WTC11 (cell line): ENCODE data around the gene LDLRAD2. TPM values are rescaled to one million over a fixed set of nuclear protein-coding genes. Genes with fewer than 3 reads are reported as not detected.

ENCODE experiments used
- ATAC-seq: fragments of 200-7000 bp; cut with Tn5 transposase; 2 replicates; pipeline ENCODE4 v1.10.0; 2021; ENCODE audit warnings: mild to moderate bottlenecking, moderate library complexity
- CTCF ChIA-PET: fragments of 300-600 bp; sonication (Branson Sonifier 250); formaldehyde crosslinking; loops from one replicate; lab custom pipeline; 2021; ENCODE audit warnings: antibody characterized with exemption; lab: Charles Lee
- POLR2A ChIA-PET: fragments of 350-600 bp; sonication (Branson Sonifier 250); formaldehyde crosslinking; loops from one replicate; lab custom pipeline; 2021; ENCODE audit warnings: antibody characterized with exemption; lab: Charles Lee
- DNase-seq: peaks from one replicate; pipeline ENCODE4 v3.0.0; 2021; ENCODE audit warnings: low spot score
- H3K27ac Mint-ChIP-seq: 2 replicates; pipeline ENCODE4 v1.8.0; 2021; ENCODE audit warnings: mixed read lengths
- H3K27me3 Mint-ChIP-seq: 2 replicates; pipeline ENCODE4 v1.8.0; 2021; ENCODE audit warnings: low read depth, mild to moderate bottlenecking, moderate library complexity, mixed read lengths
- H3K36me3 Mint-ChIP-seq: 2 replicates; pipeline ENCODE4 v1.8.0; 2021; ENCODE audit warnings: mixed read lengths
- H3K4me1 Mint-ChIP-seq: 2 replicates; pipeline ENCODE4 v1.8.0; 2022; ENCODE audit warnings: mixed read lengths
- H3K4me3 Mint-ChIP-seq: 2 replicates; pipeline ENCODE4 v1.8.0; 2021; ENCODE audit warnings: mild to moderate bottlenecking, moderate library complexity, mixed read lengths
- H3K9me3 Mint-ChIP-seq: 2 replicates; pipeline ENCODE4 v1.8.0; 2021; ENCODE audit warnings: mixed read lengths
- CDX4 ChIP-seq: fragments of 250-450 bp; sonication (Bioruptor Pico); IDR thresholded peaks from 2 replicates; pipeline ENCODE4 v1.9.0; 2021; ENCODE audit warnings: moderate library complexity, mild to moderate bottlenecking, inconsistent platforms, borderline replicate concordance
- CREB1 ChIP-seq: sonication (generic); formaldehyde crosslinking; IDR thresholded peaks from 2 replicates; pipeline ENCODE4 v1.8.0; 2023; ENCODE audit warnings: mild to moderate bottlenecking, missing genetic modification reagents
- ELF4 ChIP-seq: sonication (generic); formaldehyde crosslinking; IDR thresholded peaks from 2 replicates; pipeline ENCODE4 v1.8.1; 2022; ENCODE audit warnings: low read depth, mild to moderate bottlenecking, moderate library complexity, missing genetic modification reagents
- EMX1 ChIP-seq: fragments of 250-450 bp; sonication (Bioruptor Pico); IDR thresholded peaks from 2 replicates; pipeline ENCODE4 v1.8.0; 2021; ENCODE audit warnings: mild to moderate bottlenecking
- ETV6 ChIP-seq: sonication (generic); formaldehyde crosslinking; IDR thresholded peaks from 2 replicates; pipeline ENCODE4 v1.8.1; 2022; ENCODE audit warnings: mild to moderate bottlenecking, missing genetic modification reagents
- HMGA2 ChIP-seq: fragments of 250-450 bp; sonication (Bioruptor Pico); IDR thresholded peaks from 2 replicates; pipeline ENCODE4 v1.4.0; 2021; ENCODE audit warnings: mild to moderate bottlenecking, moderate library complexity
- IRF1 ChIP-seq: sonication (generic); formaldehyde crosslinking; IDR thresholded peaks from 2 replicates; pipeline ENCODE4 v1.8.0; 2023; ENCODE audit warnings: missing genetic modification reagents
- KAT7 ChIP-seq: sonication (generic); formaldehyde crosslinking; IDR thresholded peaks from 2 replicates; pipeline ENCODE4 v1.8.1; 2023; ENCODE audit warnings: missing genetic modification reagents, mild to moderate bottlenecking, borderline replicate concordance
- MAX ChIP-seq: sonication (generic); formaldehyde crosslinking; IDR thresholded peaks from 2 replicates; pipeline ENCODE4 v1.8.0; 2022; ENCODE audit warnings: mild to moderate bottlenecking, missing genetic modification reagents
- MYBL2 ChIP-seq: sonication (generic); formaldehyde crosslinking; IDR thresholded peaks from 2 replicates; pipeline ENCODE4 v1.8.1; 2023; ENCODE audit warnings: mild to moderate bottlenecking, moderate library complexity, missing genetic modification reagents
- NFYB ChIP-seq: sonication (generic); formaldehyde crosslinking; conservative IDR thresholded peaks from 2 replicates; pipeline ENCODE4 v1.8.0; 2022; ENCODE audit warnings: low read depth, missing genetic modification reagents
- NR3C1 ChIP-seq: sonication (generic); formaldehyde crosslinking; conservative IDR thresholded peaks from 2 replicates; pipeline ENCODE4 v1.8.1; 2023; ENCODE audit warnings: low read depth, mild to moderate bottlenecking, missing genetic modification reagents
- PRDM15 ChIP-seq: sonication (generic); formaldehyde crosslinking; IDR thresholded peaks from 2 replicates; pipeline ENCODE4 v1.8.0; 2022; ENCODE audit warnings: missing genetic modification reagents
- RELA ChIP-seq: sonication (generic); formaldehyde crosslinking; IDR thresholded peaks from 2 replicates; pipeline ENCODE4 v1.8.1; 2022; ENCODE audit warnings: missing genetic modification reagents, mild to moderate bottlenecking, borderline replicate concordance
- RORB ChIP-seq: fragments of 250-450 bp; sonication (Bioruptor Pico); IDR thresholded peaks from 2 replicates; pipeline ENCODE4 v1.9.0; 2021; ENCODE audit warnings: mild to moderate bottlenecking
- SMAD3 ChIP-seq: sonication (generic); formaldehyde crosslinking; IDR thresholded peaks from 2 replicates; pipeline ENCODE4 v1.8.0; 2022; ENCODE audit warnings: missing genetic modification reagents, mild to moderate bottlenecking, borderline replicate concordance
- TEAD1 ChIP-seq: sonication (generic); formaldehyde crosslinking; IDR thresholded peaks from 2 replicates; pipeline ENCODE4 v1.8.0; 2022; ENCODE audit warnings: mild to moderate bottlenecking, missing genetic modification reagents
- USF1 ChIP-seq: sonication (generic); formaldehyde crosslinking; IDR thresholded peaks from 2 replicates; pipeline ENCODE4 v1.8.0; 2022; ENCODE audit warnings: mild to moderate bottlenecking, missing genetic modification reagents
- ZNF232 ChIP-seq: sonication (generic); formaldehyde crosslinking; IDR thresholded peaks from 2 replicates; pipeline ENCODE4 v1.8.0; 2022; ENCODE audit warnings: mild to moderate bottlenecking, missing genetic modification reagents
- ZNF263 ChIP-seq: sonication (generic); formaldehyde crosslinking; IDR thresholded peaks from 2 replicates; pipeline ENCODE4 v1.8.1; 2022; ENCODE audit warnings: low read depth, mild to moderate bottlenecking, moderate library complexity, missing genetic modification reagents
- ZNF281 ChIP-seq: sonication (generic); formaldehyde crosslinking; IDR thresholded peaks from 2 replicates; pipeline ENCODE4 v1.8.0; 2023; ENCODE audit warnings: mild to moderate bottlenecking, missing genetic modification reagents
- ZSCAN18 ChIP-seq: fragments of 250-450 bp; sonication (Bioruptor Pico); IDR thresholded peaks from 2 replicates; pipeline ENCODE4 v2.1.2; 2022; ENCODE audit warnings: mild to moderate bottlenecking, moderate library complexity
- total RNA-seq: library from RNA; stranded (reverse); gene quantifications from 3 replicates; pipeline ENCODE4 v1.2.3, GENCODE V29; 2021

Gene LDLRAD2
- total RNA-seq, 1 experiment from 2014 or later: 0.63 TPM

GRCh38 chr1:21763694-21764419, 48.2 kb upstream of the LDLRAD2 start:
- POLR2A ChIA-PET: no interaction called here

GRCh38 chr1:21764615-21765423, 47.2 kb upstream of the LDLRAD2 start:
- ChIA-PET CTCF (interaction anchor here (0.5 to 0.7 kb wide), 3 partner anchors 46 to 651 kb away, joined by 3 to 4 read pairs (median 3); no protein-coding TSS in a partner anchor), POLR2A (no interaction called here)
- H3K4me3 Mint-ChIP-seq: no peak overlapping the region
- H3K27ac Mint-ChIP-seq: peak overlapping the region; percentile 43; the same call in 1 of the 2 replicates
- no peaks in the 10 kb centered on the region for H3K9me3 Mint-ChIP-seq
- peaks cover 44% of the 10 kb centered on the region for H3K4me1 Mint-ChIP-seq
- H3K27me3 Mint-ChIP-seq: no peaks in the 10 kb centered on the region
- ATAC-seq: peak; percentile 83
- no peak for DNase-seq
- H3K36me3 Mint-ChIP-seq: peaks cover 3% of the 10 kb centered on the region; the same call in 1 of the 2 replicates
- TF ChIP-seq ETV6 (CRISPR knock-in tag): no peak
- TF ChIP-seq PRDM15 (CRISPR knock-in tag): no peak
- no peak for TF ChIP-seq MAX (CRISPR knock-in tag)
- no peak for TF ChIP-seq RORB (CRISPR knock-in tag)
- TF ChIP-seq HMGA2: no peak
- TF ChIP-seq RELA (CRISPR knock-in tag): no peak
- no peak for TF ChIP-seq EMX1 (CRISPR knock-in tag)
- TF ChIP-seq MYBL2 (CRISPR knock-in tag): no peak
- TF ChIP-seq NFYB (CRISPR knock-in tag): no peak
- TF ChIP-seq TEAD1 (CRISPR knock-in tag): no peak
- no peak for TF ChIP-seq ZSCAN18 (CRISPR knock-in tag)
- TF ChIP-seq CDX4 (CRISPR knock-in tag): no peak
- TF ChIP-seq ZNF281 (CRISPR knock-in tag): no peak

More at GRCh38 chr1:21763694-21764419, 48.2 kb upstream of the LDLRAD2 start:
- Mint-ChIP-seq H3K4me3 (no peak overlapping the region; the same call in 1 of the 2 replicates), H3K9me3 (no peaks in the 10 kb centered on the region), H3K27ac (peak overlapping the region; percentile 85; the same call in 1 of the 2 replicates), H3K27me3 (no peaks in the 10 kb centered on the region), H3K4me1 (peaks cover 43% of the 10 kb centered on the region)
- no peak for TF ChIP-seq NR3C1 (CRISPR knock-in tag)
- TF ChIP-seq IRF1 (CRISPR knock-in tag): no peak
- TF ChIP-seq CREB1: no peak
- TF ChIP-seq ZNF232 (CRISPR knock-in tag): no peak
- no peak for TF ChIP-seq RELA (CRISPR knock-in tag)
- TF ChIP-seq MAX (CRISPR knock-in tag): no peak
- no peak for TF ChIP-seq USF1 (CRISPR knock-in tag)
- TF ChIP-seq ELF4: no peak
- no peak for TF ChIP-seq ZNF263 (CRISPR knock-in tag)
- TF ChIP-seq KAT7 (CRISPR knock-in tag): no peak
- TF ChIP-seq SMAD3 (CRISPR knock-in tag): no peak
- TF ChIP-seq NFYB (CRISPR knock-in tag): no peak
- TF ChIP-seq, all 79 proteins: peak for 0
- no peak for ATAC-seq
- CTCF ChIA-PET: no interaction called here
- DNase-seq: no peak
- 0 out of 2 replicates have a peak, but pooled peaks cover under 1% of the 10 kb centered on the region for H3K36me3 Mint-ChIP-seq
